IMR-90 (cell line): ENCODE results near the gene GCNT2. TPM values are rescaled to one million over a fixed set of nuclear protein-coding genes. Genes with fewer than 3 reads are reported as not detected.

Experiments
- ATAC-seq: fragments of 200-7000 bp; cut with Tn5 transposase; 2 replicates; pipeline ENCODE4 v1.9.1; 2020; ENCODE audit warnings: low read depth, mild to moderate bottlenecking, moderate library complexity
- BruUV-seq: library from RNA; stranded (reverse); fragments of 400-500 nt; replicated peaks from 2 replicates; lab custom pipeline; 2021; lab: Mats Ljungman, UMichigan
- CTCF ChIA-PET: fragments of 300-600 bp; formaldehyde crosslinking; extraction: SDS; loops from one replicate; lab custom pipeline; 2021; ENCODE audit warnings: antibody characterized with exemption; lab: Yijun Ruan, JAX
- POLR2A ChIA-PET: fragments of 300-600 bp; sonication (Branson Sonifier 250); formaldehyde crosslinking; loops from one replicate; lab custom pipeline; 2022; ENCODE audit warnings: antibody characterized with exemption; ENCODE audit not compliant: unreplicated experiment; lab: Charles Lee
- DNase-seq: peaks from one replicate; pipeline ENCODE4 v3.0.0; 2013
- H2AFZ ChIP-seq: replicated peaks from 2 replicates; pipeline ENCODE3; 2013; ENCODE audit warnings: low read length, mild to moderate bottlenecking; ENCODE audit not compliant: poor library complexity
- H2AK5ac ChIP-seq: 2 replicates; pipeline ENCODE4 v1.6.1; 2013; ENCODE audit warnings: low read depth, low read length, inconsistent platforms
- H2AK9ac ChIP-seq: replicated peaks from 2 replicates; pipeline ENCODE3; 2013; ENCODE audit warnings: mild to moderate bottlenecking, low read depth, low read length, moderate library complexity; ENCODE audit not compliant: poor library complexity
- H2BK120ac ChIP-seq: 2 replicates; pipeline ENCODE4 v1.6.1; 2013; ENCODE audit warnings: low read depth, low read length, inconsistent platforms
- H2BK15ac ChIP-seq: 3 replicates; pipeline ENCODE4 v1.6.1; 2013; ENCODE audit warnings: low read depth, low read length, inconsistent platforms
- H2BK20ac ChIP-seq: 2 replicates; pipeline ENCODE4 v1.6.1; 2013; ENCODE audit warnings: low read depth, mild to moderate bottlenecking, inconsistent platforms, low read length, moderate library complexity
- H2BK5ac ChIP-seq: 2 replicates; pipeline ENCODE4 v1.6.1; 2013; ENCODE audit warnings: mild to moderate bottlenecking, low read depth, low read length, inconsistent platforms; ENCODE audit not compliant: poor library complexity, severe bottlenecking
- H3K14ac ChIP-seq: replicated peaks from 2 replicates; pipeline ENCODE4 v1.6.1; 2013; ENCODE audit warnings: low read depth, low read length, inconsistent platforms
- H3K18ac ChIP-seq: 2 replicates; pipeline ENCODE4 v1.6.1; 2013; ENCODE audit warnings: low read depth, low read length, control low read depth
- H3K23ac ChIP-seq: 2 replicates; pipeline ENCODE4 v1.6.1; 2013; ENCODE audit warnings: low read depth, low read length, inconsistent platforms
- H3K27ac ChIP-seq: 2 replicates; pipeline ENCODE4 v1.5.1; 2013; ENCODE audit warnings: mild to moderate bottlenecking, control low read depth, low read length; ENCODE audit not compliant: insufficient read depth
- H3K27me3 ChIP-seq: 2 replicates; pipeline ENCODE4 v1.6.1; 2013; ENCODE audit warnings: low read length; ENCODE audit not compliant: control insufficient read depth, insufficient read depth
- H3K36me3 ChIP-seq: 2 replicates; pipeline ENCODE4 v1.6.1; 2013; ENCODE audit warnings: low read length, mixed read lengths; ENCODE audit not compliant: control insufficient read depth, insufficient read depth
- H3K4ac ChIP-seq: 2 replicates; pipeline ENCODE4 v1.6.1; 2013; ENCODE audit warnings: low read depth, low read length, inconsistent platforms
- H3K4me1 ChIP-seq: 2 replicates; pipeline ENCODE4 v1.6.1; 2013; ENCODE audit warnings: low read length, mixed read lengths; ENCODE audit not compliant: control insufficient read depth, insufficient read depth
- H3K4me2 ChIP-seq: 2 replicates; pipeline ENCODE4 v1.6.1; 2013; ENCODE audit warnings: low read depth, mild to moderate bottlenecking, control low read depth, low read length, moderate library complexity
- H3K4me3 ChIP-seq: 2 replicates; pipeline ENCODE4 v1.5.1; 2013; ENCODE audit warnings: low read depth, mild to moderate bottlenecking, control low read depth, low read length, moderate library complexity; ENCODE audit not compliant: insufficient read depth
- H3K56ac ChIP-seq: 2 replicates; pipeline ENCODE4 v1.6.1; 2013; ENCODE audit warnings: low read length, inconsistent platforms; ENCODE audit not compliant: insufficient read depth; ENCODE audit errors: extremely low read depth
- H3K79me1 ChIP-seq, 2 experiments: 2 replicates each; pipeline ENCODE4 v1.6.1; 2013; ENCODE audit warnings: low read length in 2 of 2, inconsistent platforms in 1 of 2, low read depth in 1 of 2
- H3K9ac ChIP-seq: 2 replicates; pipeline ENCODE4 v1.6.1; 2013; ENCODE audit warnings: low read depth, low read length, control low read depth
- H3K9me1 ChIP-seq: 2 replicates; pipeline ENCODE4 v1.6.1; 2013; ENCODE audit warnings: low read length, inconsistent platforms; ENCODE audit not compliant: insufficient read depth
- H3K9me3 ChIP-seq: 2 replicates; pipeline ENCODE4 v1.6.1; 2013; ENCODE audit warnings: low read length; ENCODE audit not compliant: control insufficient read depth, insufficient read depth
- H4K20me1 ChIP-seq: 2 replicates; pipeline ENCODE4 v1.6.1; 2013; ENCODE audit warnings: low read length, inconsistent platforms; ENCODE audit not compliant: insufficient read depth
- H4K5ac ChIP-seq: 2 replicates; pipeline ENCODE4 v1.6.1; 2013; ENCODE audit warnings: mild to moderate bottlenecking, low read depth, low read length, control low read depth
- H4K8ac ChIP-seq, 2 experiments: 2 replicates each; pipeline ENCODE4 v1.6.1; 2013; ENCODE audit warnings: low read depth in 2 of 2, low read length in 2 of 2, control low read depth in 1 of 2, inconsistent platforms in 1 of 2
- H4K91ac ChIP-seq: 2 replicates; pipeline ENCODE4 v1.6.1; 2013; ENCODE audit warnings: low read depth, low read length, inconsistent platforms; ENCODE audit not compliant: insufficient read depth
- CEBPB ChIP-seq: IDR thresholded peaks from 2 replicates; pipeline ENCODE4 v1.6.1; 2012; ENCODE audit warnings: low read depth, low read length, improper control_type of control experiment
- ELK1 ChIP-seq: fragments of 150-350 bp; IDR thresholded peaks from 2 replicates; pipeline ENCODE4 v1.6.1; 2016; ENCODE audit warnings: low read depth, mild to moderate bottlenecking, low read length, moderate library complexity, borderline replicate concordance
- MAFK ChIP-seq: IDR thresholded peaks from 2 replicates; pipeline ENCODE4 v1.6.1; 2012; ENCODE audit warnings: low read depth, low read length, improper control_type of control experiment
- MXI1 ChIP-seq: IDR thresholded peaks from 2 replicates; pipeline ENCODE4 v1.6.1; 2012; ENCODE audit warnings: low read depth, mild to moderate bottlenecking, low read length, moderate library complexity, borderline replicate concordance
- NFE2L2 ChIP-seq: fragments of 150-350 bp; IDR thresholded peaks from 2 replicates; pipeline ENCODE4 v1.6.1; 2016; ENCODE audit warnings: low read depth, mild to moderate bottlenecking, low read length
- POLR2A ChIP-seq: IDR thresholded peaks from 2 replicates; pipeline ENCODE4 v1.6.1; 2012; ENCODE audit warnings: mild to moderate bottlenecking, low read depth, low read length
- RFX5 ChIP-seq: IDR thresholded peaks from 2 replicates; pipeline ENCODE4 v1.8.0; 2012; ENCODE audit warnings: low read depth, mild to moderate bottlenecking, low read length, moderate library complexity
- SMC3 ChIP-seq: fragments of 150-350 bp; IDR thresholded peaks from 2 replicates; pipeline ENCODE4 v1.6.1; 2016; ENCODE audit warnings: low read depth, mild to moderate bottlenecking, antibody characterized with exemption, low read length, moderate library complexity
- WGBS, 2 experiments: methylation state at CpG; one replicate each; pipeline versions ENCODE4 v1.1.5 to v1.1.7; 2013; ENCODE audit warnings: missing lambda C conversion rate in 2 of 2; ENCODE audit not compliant: insufficient read length in 1 of 2; ENCODE audit errors: extremely low coverage in 2 of 2; 5-methylcytosine and 5-hydroxymethylcytosine counted together
- dilution Hi-C: fragments of 300-500 bp; cut with HindIII; formaldehyde crosslinking; loops from one replicate; pipeline ENCODE4 v1.14.3; 2018; ENCODE audit warnings: low sequenced_read_pairs; ENCODE audit not compliant: unreplicated experiment
- in situ Hi-C: fragments of 300-500 bp; cut with MboI; formaldehyde crosslinking; loops from 3 replicates; pipeline ENCODE4 v1.14.3; 2019; ENCODE audit warnings: low sequenced_read_pairs, inconsistent platforms, mixed read lengths
- intact Hi-C: fragments of 100-400 bp; cut with micrococcal nuclease; formaldehyde crosslinking; loops from 2 replicates; pipeline ENCODE4 v1.10.0; 2022
- polyA plus RNA-seq, 3 experiments: library from polyadenylated mRNA; depleted of rRNA; stranded (reverse); fragments of >200 nt; gene quantifications; 2 replicates each; pipeline ENCODE4 v1.2.3, GENCODE V29; 2012; ENCODE audit warnings: low replicate concordance in 1 of 3
- total RNA-seq: library from RNA; depleted of rRNA; stranded (reverse); fragments of >200 nt; gene quantifications from 2 replicates; pipeline ENCODE4 v1.2.3, GENCODE V29; 2012
- TF ChIP-seq, protein P1 (sequence below): fragments of 150-350 bp; IDR thresholded peaks from 2 replicates; pipeline ENCODE4 v1.6.1; 2017; ENCODE audit warnings: mild to moderate bottlenecking, antibody characterized with exemption, low read length, low read depth

Gene GCNT2
- total and polyA plus RNA-seq, 2 of the 4 experiments (the other 2 are of a cell fraction): 0.34 to 0.90 TPM

DNA sequence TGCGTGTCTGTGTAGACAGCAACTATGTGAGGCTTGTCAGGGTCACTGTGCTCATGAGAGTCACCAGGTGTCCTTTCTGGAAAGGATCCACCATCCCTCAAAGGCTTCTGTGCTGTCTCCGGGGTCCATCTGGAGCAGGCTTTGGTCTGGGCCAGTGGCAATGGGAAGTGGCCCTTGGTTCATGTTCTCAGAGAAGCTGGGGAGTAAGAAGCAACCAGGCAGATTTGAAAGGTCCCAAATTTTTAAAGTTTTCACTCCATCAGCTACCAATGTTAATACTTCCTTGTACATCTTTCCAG lies 68.2 kb downstream of the GCNT2 start (continued):
- TF ChIP-seq, protein P1, sequence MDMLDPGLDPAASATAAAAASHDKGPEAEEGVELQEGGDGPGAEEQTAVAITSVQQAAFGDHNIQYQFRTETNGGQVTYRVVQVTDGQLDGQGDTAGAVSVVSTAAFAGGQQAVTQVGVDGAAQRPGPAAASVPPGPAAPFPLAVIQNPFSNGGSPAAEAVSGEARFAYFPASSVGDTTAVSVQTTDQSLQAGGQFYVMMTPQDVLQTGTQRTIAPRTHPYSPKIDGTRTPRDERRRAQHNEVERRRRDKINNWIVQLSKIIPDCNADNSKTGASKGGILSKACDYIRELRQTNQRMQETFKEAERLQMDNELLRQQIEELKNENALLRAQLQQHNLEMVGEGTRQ: no peak

DNA sequence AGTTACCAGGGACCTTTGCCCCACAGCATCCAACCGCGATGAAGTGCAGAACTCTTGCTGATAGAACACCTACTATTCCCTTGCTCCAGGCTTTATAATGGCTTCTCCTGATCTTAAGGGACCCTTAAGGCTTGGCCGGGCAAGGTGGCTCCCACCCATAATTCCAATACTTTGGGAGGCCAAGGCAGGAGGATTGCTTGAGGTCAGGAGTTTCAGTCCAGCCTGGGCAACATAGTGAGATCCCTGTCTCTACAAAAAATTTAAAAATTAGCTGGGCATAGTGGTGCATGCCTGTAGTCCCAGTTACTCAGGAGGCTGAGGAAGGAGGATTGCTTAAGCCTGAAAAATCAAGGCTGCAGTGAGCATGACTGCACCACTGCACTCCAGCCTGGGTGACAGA lies 68.8 kb downstream of the GCNT2 start:
- Histone ChIP-seq H3K36me3 (no peaks in the 10 kb centered on the region), H4K20me1 (no peaks in the 10 kb centered on the region), H3K23ac (no peak overlapping the region), H3K4me3 (no peak overlapping the region), H2BK5ac (no peak overlapping the region), H3K4me1 (no peaks in the 10 kb centered on the region), H2AK9ac (no peak overlapping the region), H4K5ac (no peak overlapping the region), H3K4me2 (no peak overlapping the region), H3K9ac (no peak overlapping the region), H2BK20ac (no peak overlapping the region), H3K9me3 (no peaks in the 10 kb centered on the region), H3K79me1 (no peaks in the 10 kb centered on the region), H4K8ac (no peak overlapping the region), H3K27ac (no peak overlapping the region), H2BK15ac (no peak overlapping the region), H3K4ac (no peak overlapping the region), H3K18ac (no peak overlapping the region), H3K14ac (no peak overlapping the region), H3K56ac (no peak overlapping the region), H2AK5ac (no peak overlapping the region), H2BK120ac (no peak overlapping the region), H4K91ac (no peak overlapping the region), H3K27me3 (no peaks in the 10 kb centered on the region), H2AFZ (no peak overlapping the region), H3K9me1 (peaks cover 8% of the 10 kb centered on the region; the same call in 1 of the 2 replicates)
- ChIA-PET CTCF (no interaction called here), POLR2A (no interaction called here)
- WGBS, 2 experiments: no CpG with 5 or more reads among the region's 3 CpGs
- no peak for TF ChIP-seq RFX5
- no peak for TF ChIP-seq NFE2L2
- TF ChIP-seq MXI1: no peak
- TF ChIP-seq MAFK: no peak
- no peak for TF ChIP-seq SMC3
- TF ChIP-seq ELK1: no peak
- TF ChIP-seq CEBPB: no peak
- no peak for TF ChIP-seq POLR2A
- BruUV-seq: no TSS peak
- in situ Hi-C loops: no loop called here
- intact Hi-C loops: no loop called here
- DNase-seq (no peak), ATAC-seq (no peak)
- dilution Hi-C loops: no loop called here
